CD4-positive, alpha-beta memory T cell (primary cell): ENCODE results near the gene NCLN. TPM values are rescaled to one million over a fixed set of nuclear protein-coding genes. Genes with fewer than 3 reads are reported as not detected.
"Not testable (repeated sequence)": the region's sequence is repeated elsewhere in the genome, so short reads cannot be mapped to it uniquely, and the experiment has no call there.

Source experiments
- CTCF ChIA-PET: fragments of 350-600 bp; sonication (Branson Sonifier 250); formaldehyde crosslinking; loops from one replicate; lab custom pipeline; 2021; ENCODE audit warnings: inconsistent platforms; ENCODE audit not compliant: partially characterized antibody; lab: Charles Lee
- POLR2A ChIA-PET: fragments of 350-600 bp; sonication (Branson Sonifier 250); formaldehyde crosslinking; loops from one replicate; lab custom pipeline; 2021; ENCODE audit not compliant: partially characterized antibody; lab: Charles Lee
- DNase-seq, 5 donors: peaks; one replicate each; pipeline versions ENCODE4 v3.0.0 to v3.0.0-alpha.2; 2020 to 2022; ENCODE audit warnings: mixed read lengths in 1 of 5
- H3K27ac ChIP-seq: one replicate; pipeline ENCODE4 v1.7.0; 2013; ENCODE audit warnings: low read depth, low read length
- H3K27me3 ChIP-seq: 2 replicates; pipeline ENCODE4 v1.7.0; 2013; ENCODE audit warnings: mild to moderate bottlenecking, low read length, moderate library complexity; ENCODE audit not compliant: insufficient read depth
- H3K36me3 ChIP-seq: 2 replicates; pipeline ENCODE4 v1.7.0; 2013; ENCODE audit warnings: mild to moderate bottlenecking, low read length, moderate library complexity; ENCODE audit not compliant: insufficient read depth
- H3K4me1 ChIP-seq: 2 replicates; pipeline ENCODE4 v1.7.0; 2013; ENCODE audit warnings: mild to moderate bottlenecking, low read length, moderate library complexity; ENCODE audit not compliant: insufficient read depth
- H3K4me3 ChIP-seq, 2 donors: one replicate each; pipeline ENCODE4 v1.7.0; 2013; ENCODE audit warnings: low read length in 2 of 2, mild to moderate bottlenecking in 1 of 2
- H3K9me3 ChIP-seq, 2 donors: one replicate each; pipeline ENCODE4 v1.7.0; 2013; ENCODE audit warnings: low read length in 2 of 2, control low read depth in 1 of 2; ENCODE audit not compliant: control insufficient read depth in 1 of 2
- H3K27ac Mint-ChIP-seq, 7 donors: one replicate each; pipeline ENCODE4 v1.8.0; 2020 to 2021; ENCODE audit warnings: mixed read lengths in 7 of 7, mild to moderate bottlenecking in 6 of 7, inconsistent platforms in 3 of 7, moderate library complexity in 3 of 7
- H3K27me3 Mint-ChIP-seq, 2 donors: one replicate each; pipeline ENCODE4 v1.8.0; 2020 to 2021; ENCODE audit warnings: mixed read lengths in 2 of 2
- H3K36me3 Mint-ChIP-seq, 2 donors: one replicate each; pipeline ENCODE4 v1.8.0; 2020 to 2021; ENCODE audit warnings: mixed read lengths in 2 of 2, inconsistent platforms in 1 of 2, mild to moderate bottlenecking in 1 of 2
- H3K4me1 Mint-ChIP-seq, 4 donors: one replicate each; pipeline ENCODE4 v1.8.0; 2020 to 2021; ENCODE audit warnings: mixed read lengths in 4 of 4, mild to moderate bottlenecking in 1 of 4
- H3K4me3 Mint-ChIP-seq, 8 donors: one replicate each; pipeline ENCODE4 v1.8.0; 2020 to 2021; ENCODE audit warnings: mixed read lengths in 8 of 8, mild to moderate bottlenecking in 7 of 8, moderate library complexity in 6 of 8, inconsistent platforms in 3 of 8
- H3K9me3 Mint-ChIP-seq, 8 donors: one replicate each; pipeline ENCODE4 v1.8.0; 2020 to 2021; ENCODE audit warnings: mixed read lengths in 8 of 8, mild to moderate bottlenecking in 5 of 8, inconsistent platforms in 3 of 8, moderate library complexity in 1 of 8
- intact Hi-C: fragments of 100-400 bp; cut with micrococcal nuclease; formaldehyde crosslinking; loops from one replicate; pipeline ENCODE4 v1.15.1; 2023
- polyA plus RNA-seq, 2 donors: library from polyadenylated mRNA; unstranded; fragments of 300-500 nt; fragmentation: Illumina TruSeq; gene quantifications; one replicate each; pipeline ENCODE4 v1.2.3, GENCODE V29; 2021
- total RNA-seq, 2 experiments: library from RNA; stranded (reverse); gene quantifications; one replicate each; pipeline ENCODE4 v1.2.3, GENCODE V29; 2021

Gene NCLN
- total and polyA plus RNA-seq, 4 experiments from 2014 or later = 25.1 to 59.3 (median 49.3) TPM

DNA sequence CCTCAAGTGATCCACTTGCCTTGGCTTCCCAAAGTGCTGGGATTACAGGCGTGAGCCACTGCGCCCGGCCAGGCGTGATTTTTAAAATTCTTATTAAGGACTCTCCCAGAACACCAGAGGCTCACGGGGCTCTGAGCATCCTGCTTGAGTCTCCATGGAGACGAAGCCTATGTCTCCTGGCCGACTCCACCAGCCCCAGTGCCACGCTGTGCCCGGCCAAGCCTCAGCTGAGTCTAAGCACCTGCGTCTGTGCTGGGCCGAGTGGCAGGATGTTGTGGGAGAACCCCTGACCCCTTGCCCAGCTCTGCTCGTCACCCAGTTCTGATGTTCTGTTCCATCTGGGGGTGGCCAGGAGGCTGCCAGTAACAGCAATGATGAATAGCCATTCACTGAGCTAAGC, 34.8 kb downstream of the NCLN start:
- intact Hi-C loops = no loop called here
- Histone ChIP-seq H3K9me3 (no peaks in the 10 kb centered on the region), H3K27ac (no peak overlapping the region), H3K4me3 (no peak overlapping the region), H3K27me3 (no peaks in the 10 kb centered on the region), H3K36me3 (no peaks in the 10 kb centered on the region), H3K4me1 (no peaks in the 10 kb centered on the region)
- no peak for DNase-seq
- ChIA-PET CTCF (interaction anchor here (1.6 kb wide), 1 partner anchor 10 kb away, joined by 4 read pairs; no protein-coding TSS in a partner anchor), POLR2A (no interaction called here)
- H3K27me3 Mint-ChIP-seq = peaks cover 2 to 4% of the 10 kb centered on the region in 2 donors
- H3K4me3 Mint-ChIP-seq = no peak overlapping the region
- no peak overlapping the region for H3K27ac Mint-ChIP-seq
- peaks cover 0 to 4% (median 0%) of the 10 kb centered on the region in 8 donors for H3K9me3 Mint-ChIP-seq
- H3K36me3 Mint-ChIP-seq = no peaks in the 10 kb centered on the region
- H3K4me1 Mint-ChIP-seq = peaks cover 0 to 1% (median 0%) of the 10 kb centered on the region in 4 donors

DNA sequence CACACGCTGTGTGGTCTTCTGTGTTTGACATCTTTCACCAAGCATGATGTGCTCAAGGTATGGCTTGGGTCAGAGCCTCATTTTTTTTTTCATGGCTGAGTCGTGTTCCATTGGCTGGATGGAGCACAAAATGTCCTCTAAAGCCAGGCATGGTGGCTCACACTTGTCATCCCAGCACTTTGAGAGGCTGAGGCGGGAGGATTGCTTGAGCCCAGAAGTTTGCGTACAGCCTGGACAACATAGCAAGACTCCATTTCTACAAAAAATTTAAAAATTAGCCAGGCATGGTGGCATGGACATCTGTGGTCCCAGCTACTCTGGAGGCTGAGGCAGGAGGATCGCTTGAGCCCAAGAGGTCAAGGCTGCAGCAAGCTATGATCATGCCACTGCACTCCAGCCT, 35.8 kb downstream of the NCLN start:
- H3K9me3 ChIP-seq, H3K36me3 ChIP-seq, H3K36me3 Mint-ChIP-seq, POLR2A ChIA-PET, H3K27me3 Mint-ChIP-seq, H3K4me1 Mint-ChIP-seq, H3K9me3 Mint-ChIP-seq, intact Hi-C loops, H3K4me3 Mint-ChIP-seq, H3K27ac ChIP-seq, H3K27me3 ChIP-seq, H3K4me3 ChIP-seq, DNase-seq, H3K4me1 ChIP-seq: not testable (repeated sequence)
- peak overlapping the region in 1 of 7 donors; percentile 68 for H3K27ac Mint-ChIP-seq
- CTCF ChIA-PET = interaction anchor here (0.6 to 0.7 kb wide), 2 partner anchors 113 to 210 kb away, joined by 3 read pairs; no protein-coding TSS in a partner anchor

DNA sequence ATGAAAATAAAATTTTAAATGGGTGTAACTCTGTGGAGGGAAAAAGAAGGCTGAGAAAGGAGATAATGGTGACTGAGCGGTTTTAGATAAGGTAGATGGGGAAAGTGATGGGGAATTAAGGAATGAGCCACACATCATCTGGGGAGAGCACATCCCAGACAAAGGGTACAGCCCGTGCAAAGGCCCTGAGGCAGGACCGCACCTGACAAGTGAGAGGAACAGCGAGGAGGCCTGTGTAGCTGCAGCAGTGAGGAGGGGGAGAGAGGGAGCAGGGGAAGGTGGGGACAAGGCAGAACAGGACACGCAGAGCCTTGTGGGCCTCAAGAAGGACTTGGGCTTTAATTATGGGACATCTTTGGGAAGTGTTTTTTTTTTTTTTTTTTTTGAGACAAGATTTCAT, 37.0 kb downstream of the NCLN start:
- no peak for DNase-seq
- Mint-ChIP-seq H3K36me3 (no peaks in the 10 kb centered on the region), H3K27ac (no peak overlapping the region), H3K4me1 (peaks cover 0 to 1% (median 0%) of the 10 kb centered on the region in 4 donors), H3K27me3 (peaks cover 12 to 15% of the 10 kb centered on the region in 2 donors), H3K4me3 (peak overlapping the region in 2 of 8 donors; percentile 17 to 57), H3K9me3 (no peaks in the 10 kb centered on the region)
- no peak overlapping the region for H3K4me3 ChIP-seq
- no peaks in the 10 kb centered on the region for H3K9me3 ChIP-seq
- no peaks in the 10 kb centered on the region for H3K36me3 ChIP-seq
- POLR2A ChIA-PET = no interaction called here
- CTCF ChIA-PET = interaction anchor here (0.6 to 1.2 kb wide), 2 partner anchors 82 to 324 kb away, joined by 3 read pairs; no protein-coding TSS in a partner anchor
- intact Hi-C loops = no loop called here
- no peak overlapping the region for H3K27ac ChIP-seq
- no peaks in the 10 kb centered on the region for H3K4me1 ChIP-seq
- peaks cover 9% of the 10 kb centered on the region for H3K27me3 ChIP-seq

DNA sequence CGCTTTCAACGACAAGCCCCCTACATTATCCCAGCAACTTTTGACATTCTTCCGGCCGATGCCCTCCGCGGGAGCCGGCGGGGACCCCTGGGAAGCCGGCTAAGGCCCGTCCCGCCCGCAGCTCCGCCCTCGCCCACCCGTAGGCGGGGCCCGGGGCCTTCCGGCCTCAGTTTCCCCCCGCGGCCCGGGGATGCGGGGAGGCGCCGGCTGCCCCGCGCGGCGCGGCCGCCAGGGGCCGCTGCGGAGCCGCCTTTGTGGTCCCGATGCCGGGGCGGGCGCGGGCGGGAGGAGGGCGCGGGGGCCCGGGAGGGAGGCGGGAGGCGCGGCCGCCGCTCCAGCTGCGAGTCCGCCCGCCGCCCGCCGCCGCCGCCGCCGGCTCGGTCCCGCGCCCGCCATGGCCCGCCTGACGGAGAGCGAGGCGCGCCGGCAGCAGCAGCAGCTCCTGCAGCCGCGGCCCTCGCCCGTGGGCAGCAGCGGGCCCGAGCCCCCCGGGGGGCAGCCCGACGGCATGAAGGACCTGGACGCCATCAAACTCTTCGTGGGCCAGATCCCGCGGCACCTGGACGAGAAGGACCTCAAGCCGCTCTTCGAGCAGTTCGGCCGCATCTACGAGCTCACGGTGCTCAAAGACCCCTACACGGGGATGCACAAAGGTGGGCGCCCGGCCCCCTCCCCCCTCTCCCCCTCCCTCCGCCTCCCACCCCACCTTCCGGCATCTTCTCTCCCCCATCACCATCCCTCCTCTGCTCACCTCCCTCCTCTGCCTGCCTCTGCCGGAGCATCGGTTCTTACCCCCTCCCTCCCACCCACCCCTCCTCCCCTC, 38.8 kb downstream of the NCLN start, which contains the start of gene CELF5:
TSS of gene CELF5 (plus strand) at position 316 of the 823 bp plus-strand sequence. CDS start at position 395, 79 bp downstream.
- Mint-ChIP-seq H3K4me3 (peak within 1 kb of the TSS in 5 of 8 donors; percentile 12 to 59 (median 34)), H3K4me1 (peaks cover 0 to 1% (median 0%) of the 10 kb centered on the region in 4 donors), H3K27me3 (peaks cover 16 to 21% of the 10 kb centered on the region in 2 donors), H3K27ac (peak within 1 kb of the TSS in 2 of 7 donors; percentile 7 to 23), H3K36me3 (no peaks in the 10 kb centered on the region), H3K9me3 (no peaks in the 10 kb centered on the region)
- DNase-seq = peak in 4 of 5 donors; percentile 50 to 62 (median 52)
- POLR2A ChIA-PET = no interaction called here
- CTCF ChIA-PET = interaction anchor here (0.9 to 1.2 kb wide), 2 partner anchors 10 to 18 kb away, joined by 3 read pairs; no protein-coding TSS in a partner anchor
- Histone ChIP-seq H3K36me3 (no peaks in the 10 kb centered on the region), H3K9me3 (no peaks in the 10 kb centered on the region), H3K4me1 (no peaks in the 10 kb centered on the region), H3K4me3 (no peak within 1 kb of the TSS), H3K27me3 (peaks cover 9% of the 10 kb centered on the region), H3K27ac (no peak within 1 kb of the TSS)
- intact Hi-C loops = no loop called here

DNA sequence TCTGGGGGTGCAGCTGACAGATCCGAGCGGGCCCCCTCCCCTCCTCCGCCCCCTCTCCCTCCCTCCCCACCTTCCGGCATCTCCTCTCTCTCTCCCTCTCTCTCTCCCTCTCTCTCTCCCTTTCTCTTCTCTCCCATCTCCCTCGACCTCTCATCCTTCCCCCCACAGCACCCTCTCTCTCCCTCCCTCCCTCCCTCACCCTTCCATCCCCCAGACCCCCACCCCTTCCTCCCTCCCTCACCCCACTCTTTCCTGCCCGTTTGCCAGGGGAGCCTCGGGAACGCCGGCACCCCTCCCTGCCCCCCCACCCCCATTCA, 39.4 kb downstream of the NCLN start:
- CTCF ChIA-PET = no interaction called here
- H3K4me3 Mint-ChIP-seq = no peak overlapping the region

DNA sequence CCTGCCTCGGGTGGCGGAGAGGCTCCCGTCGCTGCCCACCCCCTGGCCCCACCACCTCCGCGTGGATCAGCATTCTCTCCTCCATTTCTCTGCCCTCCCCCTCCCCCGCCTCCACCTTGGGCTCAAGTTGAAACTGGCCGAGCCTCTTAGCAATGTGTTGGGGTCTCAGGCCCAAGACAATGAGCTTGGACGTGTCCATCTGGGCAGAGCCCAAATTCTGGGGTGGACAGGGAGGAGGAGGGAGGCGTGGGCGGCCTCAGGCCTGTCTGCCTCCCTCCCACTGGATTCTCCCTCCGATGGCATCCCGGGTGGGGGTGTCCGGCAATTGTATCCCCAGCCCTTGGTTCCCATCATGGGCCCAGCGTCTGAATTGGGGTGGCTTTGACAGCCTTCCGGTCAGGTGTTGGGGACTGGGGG, 40.0 kb downstream of the NCLN start:
- POLR2A ChIA-PET = no interaction called here
- no peak overlapping the region for H3K4me3 ChIP-seq
- Mint-ChIP-seq H3K9me3 (no peaks in the 10 kb centered on the region), H3K4me3 (no peak overlapping the region), H3K36me3 (no peaks in the 10 kb centered on the region), H3K4me1 (peaks cover 0 to 1% (median 0%) of the 10 kb centered on the region in 4 donors), H3K27me3 (peaks cover 18 to 23% of the 10 kb centered on the region in 2 donors), H3K27ac (peak overlapping the region in 1 of 7 donors; percentile 58)
- H3K4me1 ChIP-seq = no peaks in the 10 kb centered on the region
- no peaks in the 10 kb centered on the region for H3K36me3 ChIP-seq
- peaks cover 9% of the 10 kb centered on the region for H3K27me3 ChIP-seq
- no peaks in the 10 kb centered on the region for H3K9me3 ChIP-seq
- no peak overlapping the region for H3K27ac ChIP-seq
- CTCF ChIA-PET = no interaction called here
- no peak for DNase-seq
- intact Hi-C loops = no loop called here

More for the DNA sequence above, 39.4 kb downstream of the NCLN start:
- Mint-ChIP-seq H3K4me1 (peaks cover 0 to 1% (median 0%) of the 10 kb centered on the region in 4 donors), H3K9me3 (no peaks in the 10 kb centered on the region), H3K27me3 (peaks cover 18 to 23% of the 10 kb centered on the region in 2 donors), H3K27ac (no peak overlapping the region), H3K36me3 (no peaks in the 10 kb centered on the region)
- no peak overlapping the region for H3K4me3 ChIP-seq
- POLR2A ChIA-PET = no interaction called here
- no peak for DNase-seq
- H3K27ac ChIP-seq = no peak overlapping the region
- intact Hi-C loops = no loop called here
- peaks cover 9% of the 10 kb centered on the region for H3K27me3 ChIP-seq
- no peaks in the 10 kb centered on the region for H3K4me1 ChIP-seq
- H3K36me3 ChIP-seq = no peaks in the 10 kb centered on the region
- H3K9me3 ChIP-seq = no peaks in the 10 kb centered on the region

DNA sequence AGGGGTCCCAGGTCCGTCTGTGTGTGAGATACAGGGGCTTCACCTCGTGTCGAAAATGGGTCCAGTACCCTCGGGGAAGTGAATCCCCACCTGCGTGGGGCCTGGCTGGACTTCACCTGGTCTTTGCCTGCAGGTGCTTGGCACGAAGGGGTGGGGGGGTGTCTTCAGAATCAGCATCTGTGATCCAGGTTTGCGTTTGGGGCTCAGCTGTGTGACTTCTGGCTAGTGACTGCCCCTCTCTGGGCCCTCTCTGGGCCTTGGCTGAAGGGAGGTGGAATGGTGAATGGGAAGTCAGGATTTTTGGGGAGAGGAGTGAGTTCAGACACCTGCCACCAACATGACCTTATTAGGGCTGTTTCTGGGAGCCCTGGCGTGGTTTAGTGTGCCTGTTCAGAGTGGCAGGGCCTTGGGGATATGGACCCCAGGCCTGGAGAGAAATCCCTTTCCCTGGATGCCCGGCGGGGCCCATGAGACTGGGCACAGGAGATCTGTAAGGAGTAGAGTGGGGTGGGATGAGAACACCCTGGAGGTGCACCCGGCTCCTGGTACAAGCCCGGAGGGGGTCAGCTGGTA, 41.4 kb downstream of the NCLN start:
- no peak for DNase-seq
- Mint-ChIP-seq H3K27me3 (peaks cover 20 to 24% of the 10 kb centered on the region in 2 donors), H3K36me3 (no peaks in the 10 kb centered on the region), H3K4me3 (peak overlapping the region in 1 of 8 donors; percentile 62), H3K27ac (peak overlapping the region in 2 of 7 donors; percentile 24 to 58), H3K9me3 (no peaks in the 10 kb centered on the region), H3K4me1 (peaks cover 0 to 1% (median 0%) of the 10 kb centered on the region in 4 donors)
- Histone ChIP-seq H3K4me3 (no peak overlapping the region), H3K27me3 (peaks cover 9% of the 10 kb centered on the region), H3K9me3 (no peaks in the 10 kb centered on the region), H3K27ac (no peak overlapping the region), H3K4me1 (no peaks in the 10 kb centered on the region), H3K36me3 (no peaks in the 10 kb centered on the region)
- ChIA-PET CTCF (no interaction called here), POLR2A (no interaction called here)
- intact Hi-C loops = no loop called here
